Brain microvascular endothelial cell (primary cell): ENCODE results near the gene GID4.

Source experiments
- DNase-seq: peaks from one replicate; pipeline ENCODE4 v3.0.0-alpha.2; 2020
- H3K27ac ChIP-seq: fragments of 250-450 bp; sonication (Bioruptor Pico); 2 replicates; pipeline ENCODE4 v1.5.1; 2020; ENCODE audit warnings: mild to moderate bottlenecking, moderate library complexity
- H3K27me3 ChIP-seq: fragments of 250-450 bp; sonication (Bioruptor Pico); replicated peaks from 2 replicates; pipeline ENCODE4 v1.5.1; 2020; ENCODE audit warnings: mild to moderate bottlenecking
- H3K36me3 ChIP-seq: fragments of 250-450 bp; sonication (Bioruptor Pico); replicated peaks from 2 replicates; pipeline ENCODE4 v1.5.1; 2020; ENCODE audit warnings: mild to moderate bottlenecking
- H3K4me3 ChIP-seq: 2 replicates; pipeline ENCODE4 v1.5.1; 2011; ENCODE audit warnings: low read depth, mild to moderate bottlenecking, control low read depth, low read length, moderate library complexity
- in situ Hi-C: cut with HindIII; loops from 2 replicates; pipeline ENCODE4 v1.10.0; 2017; ENCODE audit warnings: low sequenced_read_pairs, low pct_ligation_motif_present
- TF ChIP-seq, protein P1 (sequence below): IDR thresholded peaks from 2 replicates; pipeline ENCODE4 v1.5.1; 2011; ENCODE audit warnings: low read depth, mild to moderate bottlenecking, moderate library complexity, low read length, control low read depth, inconsistent platforms; ENCODE audit errors: missing control alignments

Gene GID4

DNA sequence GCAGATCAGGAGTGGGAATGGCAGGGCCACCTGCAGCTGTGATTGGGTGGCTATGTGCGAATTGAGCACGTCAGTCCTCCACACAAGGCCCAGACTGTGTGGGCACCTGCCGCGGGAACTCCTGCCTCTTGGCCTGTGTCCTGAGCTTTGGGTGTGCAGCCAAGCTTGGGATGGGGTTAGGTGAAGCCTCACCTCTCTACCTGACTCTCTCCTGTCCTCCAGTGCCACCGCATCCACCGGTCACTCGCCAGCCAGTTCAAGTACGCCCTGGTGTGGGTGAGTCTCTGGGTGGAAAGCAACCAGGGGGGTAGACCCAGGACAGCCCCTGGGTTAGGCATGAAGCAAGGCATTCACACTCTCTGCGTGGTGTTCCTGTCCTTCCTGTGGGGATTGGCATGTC lies 67.0 kb downstream of the GID4 start:
- no peak overlapping the region for H3K27ac ChIP-seq
- no peak for DNase-seq
- peaks cover 11% of the 10 kb centered on the region for H3K36me3 ChIP-seq
- in situ Hi-C loops, result no loop called here
- TF ChIP-seq, protein P1, sequence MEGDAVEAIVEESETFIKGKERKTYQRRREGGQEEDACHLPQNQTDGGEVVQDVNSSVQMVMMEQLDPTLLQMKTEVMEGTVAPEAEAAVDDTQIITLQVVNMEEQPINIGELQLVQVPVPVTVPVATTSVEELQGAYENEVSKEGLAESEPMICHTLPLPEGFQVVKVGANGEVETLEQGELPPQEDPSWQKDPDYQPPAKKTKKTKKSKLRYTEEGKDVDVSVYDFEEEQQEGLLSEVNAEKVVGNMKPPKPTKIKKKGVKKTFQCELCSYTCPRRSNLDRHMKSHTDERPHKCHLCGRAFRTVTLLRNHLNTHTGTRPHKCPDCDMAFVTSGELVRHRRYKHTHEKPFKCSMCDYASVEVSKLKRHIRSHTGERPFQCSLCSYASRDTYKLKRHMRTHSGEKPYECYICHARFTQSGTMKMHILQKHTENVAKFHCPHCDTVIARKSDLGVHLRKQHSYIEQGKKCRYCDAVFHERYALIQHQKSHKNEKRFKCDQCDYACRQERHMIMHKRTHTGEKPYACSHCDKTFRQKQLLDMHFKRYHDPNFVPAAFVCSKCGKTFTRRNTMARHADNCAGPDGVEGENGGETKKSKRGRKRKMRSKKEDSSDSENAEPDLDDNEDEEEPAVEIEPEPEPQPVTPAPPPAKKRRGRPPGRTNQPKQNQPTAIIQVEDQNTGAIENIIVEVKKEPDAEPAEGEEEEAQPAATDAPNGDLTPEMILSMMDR, result no peak
- H3K4me3 ChIP-seq, result no peak overlapping the region
- H3K27me3 ChIP-seq, result no peaks in the 10 kb centered on the region

DNA sequence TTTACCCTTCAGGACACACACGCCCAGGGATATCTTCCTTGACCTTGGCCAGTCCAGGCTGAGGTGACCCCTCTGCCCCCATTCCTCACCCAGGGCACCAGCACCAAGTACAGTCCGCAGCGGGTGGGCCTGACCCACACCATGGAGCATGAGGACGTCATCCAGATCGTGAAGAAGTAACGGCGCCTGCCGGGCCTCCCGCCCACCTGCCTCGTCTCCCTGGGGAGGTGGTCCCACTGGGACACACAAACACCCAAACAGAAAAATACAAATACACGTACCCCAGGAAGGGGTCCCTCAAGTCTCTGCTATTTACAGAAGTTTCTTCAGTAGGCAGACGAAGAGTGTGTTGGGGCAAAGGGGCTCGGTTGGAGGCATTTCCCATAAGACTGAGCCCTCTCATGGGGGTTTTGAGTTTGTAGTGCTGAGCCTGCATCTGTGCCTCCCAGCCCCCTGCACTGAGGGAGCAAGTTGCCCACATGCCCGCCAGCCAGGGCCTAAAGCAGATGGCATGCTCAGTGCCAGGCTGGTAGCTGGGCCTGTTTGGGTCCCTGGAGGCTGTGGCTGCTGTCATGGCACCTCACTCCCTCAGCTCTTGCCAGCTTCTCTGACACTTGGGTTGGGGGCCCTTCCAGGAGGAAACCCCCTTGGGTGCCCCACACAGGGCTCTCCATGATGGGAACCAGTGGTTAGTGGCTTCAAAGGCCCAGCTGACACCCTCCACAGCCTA lies 68.0 kb downstream of the GID4 start:
- in situ Hi-C loops, result no loop called here
- no peaks in the 10 kb centered on the region for H3K27me3 ChIP-seq
- H3K27ac ChIP-seq, result no peak overlapping the region
- TF ChIP-seq, protein P1, result no peak
- peaks cover 3% of the 10 kb centered on the region for H3K36me3 ChIP-seq
- DNase-seq, result no peak
- H3K4me3 ChIP-seq, result no peak overlapping the region

GRCh38 chr17:18107971-18108370 lies 68.8 kb downstream of the GID4 start:
- peaks cover 3% of the 10 kb centered on the region for H3K36me3 ChIP-seq
- no peaks in the 10 kb centered on the region for H3K27me3 ChIP-seq
- in situ Hi-C loops, result no loop called here
- DNase-seq, result no peak
- no peak overlapping the region for H3K4me3 ChIP-seq
- TF ChIP-seq, protein P1, result no peak
- no peak overlapping the region for H3K27ac ChIP-seq

DNA sequence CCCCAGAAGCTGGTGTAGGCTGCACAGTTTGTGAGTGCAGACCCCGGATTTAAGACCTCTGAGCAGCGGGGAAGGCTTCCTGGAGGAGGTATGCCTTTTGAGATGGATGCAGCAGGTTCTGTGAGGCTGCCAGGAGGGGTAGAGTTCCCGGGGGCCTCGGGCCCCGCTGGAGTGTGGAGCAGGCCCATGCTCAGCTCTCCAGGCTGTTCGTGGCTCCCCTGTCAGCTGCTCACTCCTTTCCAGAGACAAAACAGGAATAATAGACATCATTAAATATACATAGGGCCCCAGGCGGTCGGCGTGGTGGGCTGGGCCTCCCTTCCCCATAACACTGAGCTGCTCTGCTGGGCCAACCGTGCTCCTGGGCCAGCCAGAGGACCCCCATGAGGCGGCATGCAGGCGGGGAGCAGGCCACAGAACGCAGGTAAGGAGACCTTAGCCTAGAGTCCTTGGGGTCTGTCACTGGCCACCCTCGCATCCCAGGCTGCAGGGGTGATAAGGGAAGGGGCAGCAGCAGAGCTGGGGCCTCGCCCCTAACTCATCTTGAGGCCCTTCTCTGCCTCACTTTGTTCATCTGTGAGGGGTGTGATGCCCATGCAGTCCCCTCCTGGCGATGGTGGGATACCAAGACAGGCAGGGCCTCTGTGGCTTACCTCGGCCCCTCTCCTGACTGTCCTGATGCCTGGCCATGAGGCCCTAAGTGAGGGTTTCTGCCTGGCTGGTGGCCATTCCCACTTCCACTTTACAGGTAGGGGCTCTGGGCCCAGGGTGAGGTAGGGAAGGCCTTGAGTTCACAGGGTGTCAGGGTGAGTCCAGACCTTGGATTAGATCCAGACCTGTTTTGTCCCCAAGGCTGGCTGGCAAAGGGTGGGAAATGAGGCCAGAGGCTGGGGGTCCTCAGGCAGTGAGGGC lies 69.4 kb downstream of the GID4 start, which contains the start of gene MYO15A:
MYO15A (plus strand) TSS at position 356 of the 912 bp plus-strand sequence. CDS start 10,045 bp downstream, outside the sequence.
- Histone ChIP-seq H3K27me3 (no peaks in the 10 kb centered on the region), H3K27ac (no peak within 1 kb of the TSS), H3K4me3 (no peak within 1 kb of the TSS), H3K36me3 (peaks cover 3% of the 10 kb centered on the region)
- DNase-seq, result no peak
- TF ChIP-seq, protein P1, result no peak
- in situ Hi-C loops, result no loop called here

- no peak overlapping the region for H3K27ac ChIP-seq
- no peak for DNase-seq
- no peak overlapping the region for H3K4me3 ChIP-seq
- in situ Hi-C loops, result no loop called here
- TF ChIP-seq, protein P1, result no peak
- H3K27me3 ChIP-seq, result no peaks in the 10 kb centered on the region
- H3K36me3 ChIP-seq, result peaks cover 3% of the 10 kb centered on the region
These were observed 70.8 kb downstream of the GID4 start for GRCh38 chr17:18109935-18110485.
